HT1080 (cell line): ENCODE results near the gene SSH2. TPM values are rescaled to one million over a fixed set of nuclear protein-coding genes. Genes with fewer than 3 reads are reported as not detected.
"Not testable (repeated sequence)": the region's sequence is repeated elsewhere in the genome, so short reads cannot be mapped to it uniquely, and the experiment has no call there.

ENCODE experiments used
- DNase-seq: peaks from one replicate; pipeline ENCODE4 v3.0.0-alpha.2; 2015; ENCODE audit warnings: low read depth
- total RNA-seq: library from RNA; depleted of rRNA; stranded (reverse); fragments of >200 nt; shearing (Covaris generic); gene quantifications from 2 replicates; pipeline ENCODE4 v1.2.3, GENCODE V29; 2014

SSH2 gene
- total RNA-seq, 1 experiment from 2014 or later = 15.8 TPM

- peak; percentile 82 for DNase-seq
Observed at GRCh38 chr17:29931231-29931932, 1.4 kb upstream of the SSH2 start.

- DNase-seq = no peak
Observed at GRCh38 chr17:29930409-29931010, 482 bp upstream of the SSH2 start.

GRCh38 chr17:29929006-29929532, 959 bp downstream of the SSH2 start:
- DNase-seq = peak; percentile 51

GRCh38 chr17:29927546-29927945, 2.5 kb downstream of the SSH2 start:
- DNase-seq = no peak

- no peak for DNase-seq
Observed at GRCh38 chr17:29924786-29925185, 5.2 kb downstream of the SSH2 start.

GRCh38 chr17:29918922-29919856, 10.8 kb downstream of the SSH2 start:
- DNase-seq = peak; percentile 65

- DNase-seq = no peak
Observed at GRCh38 chr17:29918016-29918415, 12.0 kb downstream of the SSH2 start.

GRCh38 chr17:29914819-29915537, 15.1 kb downstream of the SSH2 start:
- DNase-seq = no peak

GRCh38 chr17:29911641-29912177, 18.3 kb downstream of the SSH2 start:
- no peak for DNase-seq

- peak; percentile 25 for DNase-seq
Observed at GRCh38 chr17:29909236-29910003, 20.6 kb downstream of the SSH2 start.

- DNase-seq = no peak
Observed at GRCh38 chr17:29906969-29907368, 23.1 kb downstream of the SSH2 start.

- no peak for DNase-seq
Observed at GRCh38 chr17:29905879-29906167, 24.2 kb downstream of the SSH2 start.

- DNase-seq = no peak
Observed at GRCh38 chr17:29905086-29905878, 24.7 kb downstream of the SSH2 start.

GRCh38 chr17:29903471-29903870, 26.6 kb downstream of the SSH2 start:
- DNase-seq = no peak

- not testable (repeated sequence) for DNase-seq
Observed at GRCh38 chr17:29897136-29897535, 32.9 kb downstream of the SSH2 start.

GRCh38 chr17:29892201-29892600, 37.8 kb downstream of the SSH2 start:
- DNase-seq = no peak

- no peak for DNase-seq
Observed at GRCh38 chr17:29891131-29891530, 38.9 kb downstream of the SSH2 start.

- DNase-seq = no peak
Observed at GRCh38 chr17:29885031-29885640, 44.9 kb downstream of the SSH2 start.

GRCh38 chr17:29883497-29883896, 46.5 kb downstream of the SSH2 start:
- DNase-seq = peak; percentile 20
